Endothelial cell of umbilical vein (primary cell): Measurements from ENCODE around the gene GYS1. TPM values are rescaled to one million over a fixed set of nuclear protein-coding genes. Genes with fewer than 3 reads are reported as not detected.

Experiments
- BruUV-seq: library from RNA; stranded (reverse); fragments of 400-500 nt; replicated peaks from 2 replicates; lab custom pipeline; 2021; lab: Mats Ljungman, UMichigan
- CTCF ChIA-PET: fragments of 300-600, 350-600 bp; sonication (Branson Sonifier 250); formaldehyde crosslinking; loops from one replicate; lab custom pipeline; 2021; ENCODE audit warnings: antibody characterized with exemption, inconsistent platforms; lab: Charles Lee
- POLR2A ChIA-PET: fragments of 300-600, 350-600 bp; sonication (Branson Sonifier 250); formaldehyde crosslinking; loops from one replicate; lab custom pipeline; 2021; ENCODE audit warnings: antibody characterized with exemption, inconsistent platforms; lab: Charles Lee
- DNase-seq: peaks from one replicate; pipeline ENCODE4 v3.0.0-alpha.2; 2011; ENCODE audit warnings: low read depth, low spot score
- FAIRE-seq: peaks from 2 replicates; lab custom pipeline; 2011; peaks lifted over from hg19 to GRCh38; lab: Jason Lieb, UNC
- H2AFZ ChIP-seq: 2 replicates; pipeline ENCODE4 v1.6.0; 2012; ENCODE audit warnings: low read depth, low read length, control low read depth, inconsistent platforms
- H3K27ac ChIP-seq: 2 replicates; pipeline ENCODE4 v1.5.1; 2011; ENCODE audit warnings: low read depth, mild to moderate bottlenecking, control low read depth, low read length, moderate library complexity; ENCODE audit not compliant: insufficient read depth
- H3K27me3 ChIP-seq, 2 experiments: 2 replicates each; pipeline versions ENCODE4 v1.6.0 to v1.6.1; 2011; ENCODE audit warnings: low read length in 2 of 2, mixed read lengths in 1 of 2; ENCODE audit not compliant: control insufficient read depth in 2 of 2, insufficient read depth in 2 of 2
- H3K36me3 ChIP-seq, 2 experiments: 2 replicates in 1 of 2; 3 replicates in 1 of 2; pipeline ENCODE4 v1.5.1; 2011; ENCODE audit warnings: low read length in 2 of 2, mild to moderate bottlenecking in 1 of 2, moderate library complexity in 1 of 2; ENCODE audit not compliant: control insufficient read depth in 2 of 2, insufficient read depth in 2 of 2; ENCODE audit errors: extremely low read depth in 1 of 2
- H3K4me1 ChIP-seq: 3 replicates; pipeline ENCODE4 v1.5.1; 2011; ENCODE audit warnings: mild to moderate bottlenecking, low read length; ENCODE audit not compliant: control insufficient read depth, insufficient read depth; ENCODE audit errors: extremely low read depth
- H3K4me2 ChIP-seq: 2 replicates; pipeline ENCODE4 v1.6.1; 2011; ENCODE audit warnings: low read length, control low read depth, mixed read lengths; ENCODE audit not compliant: insufficient read depth
- H3K4me3 ChIP-seq, 3 experiments: fragments of 200-600 bp in 1 of 3; sonication (generic), shearing (Covaris generic) in 1 of 3; replicated peaks in 1 of 3; 2 replicates each; pipeline ENCODE4 v1.5.1; 2011 to 2016; ENCODE audit warnings: control low read depth in 3 of 3, low read length in 3 of 3, mild to moderate bottlenecking in 2 of 3, inconsistent platforms in 1 of 3, low read depth in 1 of 3, moderate library complexity in 1 of 3; ENCODE audit not compliant: insufficient read depth in 1 of 3
- H3K79me2 ChIP-seq: 2 replicates; pipeline ENCODE4 v1.6.0; 2012; ENCODE audit warnings: low read length, inconsistent platforms; ENCODE audit not compliant: control insufficient read depth, insufficient read depth
- H3K9ac ChIP-seq: replicated peaks from 2 replicates; pipeline ENCODE3; 2011; ENCODE audit warnings: low read length, control low read depth; ENCODE audit not compliant: insufficient read depth; ENCODE audit errors: extremely low read depth
- H3K9me1 ChIP-seq: replicated peaks from 3 replicates; pipeline ENCODE4 v1.6.0; 2011; ENCODE audit warnings: mild to moderate bottlenecking, low read length; ENCODE audit not compliant: control insufficient read depth, insufficient read depth; ENCODE audit errors: extremely low read depth
- H3K9me3 ChIP-seq: replicated peaks from 2 replicates; pipeline ENCODE4 v1.5.1; 2012; ENCODE audit warnings: low read length, inconsistent platforms; ENCODE audit not compliant: control insufficient read depth, insufficient read depth
- H4K20me1 ChIP-seq: replicated peaks from 2 replicates; pipeline ENCODE3; 2011; ENCODE audit warnings: mild to moderate bottlenecking, low read length; ENCODE audit not compliant: control insufficient read depth, insufficient read depth; ENCODE audit errors: extremely low read depth
- EZH2 ChIP-seq: IDR thresholded peaks from 2 replicates; pipeline ENCODE4 v1.6.1; 2012; ENCODE audit warnings: borderline replicate concordance, low read depth, mild to moderate bottlenecking, moderate library complexity, low read length, inconsistent platforms; ENCODE audit not compliant: severe bottlenecking
- FOS ChIP-seq: IDR thresholded peaks from 2 replicates; pipeline ENCODE4 v1.6.1; 2011; ENCODE audit warnings: mild to moderate bottlenecking, low read length, moderate library complexity, borderline replicate concordance; ENCODE audit not compliant: insufficient read depth
- GATA2 ChIP-seq: IDR thresholded peaks from 2 replicates; pipeline ENCODE4 v1.7.0; 2011; ENCODE audit warnings: low read depth, mild to moderate bottlenecking, moderate library complexity, mixed read lengths, low read length; ENCODE audit not compliant: insufficient read length, insufficient read depth
- JUN ChIP-seq: IDR thresholded peaks from 2 replicates; pipeline ENCODE4 v1.6.1; 2011; ENCODE audit warnings: borderline replicate concordance, low read depth; ENCODE audit not compliant: insufficient read length, insufficient read depth
- MAX ChIP-seq: IDR thresholded peaks from 2 replicates; pipeline ENCODE4 v1.6.1; 2011; ENCODE audit not compliant: insufficient read depth, insufficient read length
- MYC ChIP-seq: IDR thresholded peaks from one replicate; pipeline ENCODE4 v1.6.1; 2011; ENCODE audit warnings: mild to moderate bottlenecking, low read depth, low read length
- POLR2A ChIP-seq: IDR thresholded peaks from 2 replicates; pipeline ENCODE4 v1.6.1; 2012; ENCODE audit warnings: low read depth, mild to moderate bottlenecking, control low read depth, low read length
- POLR2AphosphoS5 ChIP-seq: IDR thresholded peaks from 2 replicates; pipeline ENCODE4 v1.6.1; 2012; ENCODE audit warnings: low read depth, mild to moderate bottlenecking, control low read depth, low read length, moderate library complexity; ENCODE audit not compliant: insufficient read depth
- dilution Hi-C: fragments of 300-500 bp; cut with MboI; formaldehyde crosslinking; loops from one replicate; pipeline ENCODE4 v1.15.0; 2019; ENCODE audit warnings: low sequenced_read_pairs; ENCODE audit not compliant: extremely low pct_ligation_motif_present
- intact Hi-C: fragments of 100-400 bp; cut with micrococcal nuclease; formaldehyde crosslinking; loops from one replicate; pipeline ENCODE4 v1.10.0; 2022
- polyA plus RNA-seq, 4 experiments: library from polyadenylated mRNA; depleted of rRNA in 3 of 4; stranded (reverse) in 3 of 4; unstranded in 1 of 4; fragments of >200 nt; gene quantifications; 2 replicates each; pipeline versions ENCODE4 v1.2.1 to v1.2.3, GENCODE V29; 2011 to 2012; ENCODE audit warnings: missing spikeins in 1 of 4
- total RNA-seq: library from RNA; stranded (reverse); gene quantifications from 2 replicates; pipeline ENCODE4 v1.2.3, GENCODE V29; 2021
- TF ChIP-seq, protein P1 (sequence below), 2 donors: IDR thresholded peaks; 1 replicate in 1 of 2; 2 replicates in 1 of 2; pipeline ENCODE4 v1.5.1; 2011; ENCODE audit warnings: low read length in 2 of 2, mild to moderate bottlenecking in 2 of 2, moderate library complexity in 2 of 2, control low read depth in 1 of 2, inconsistent platforms in 1 of 2, low read depth in 1 of 2; ENCODE audit not compliant: insufficient read depth in 1 of 2; ENCODE audit errors: extremely low read depth in 1 of 2

GYS1 gene
- total and polyA plus RNA-seq, 2 donors (not counting 3 experiments of a cell fraction or from before 2014, with no cell fraction given) = 39.0 to 58.9 TPM

DNA sequence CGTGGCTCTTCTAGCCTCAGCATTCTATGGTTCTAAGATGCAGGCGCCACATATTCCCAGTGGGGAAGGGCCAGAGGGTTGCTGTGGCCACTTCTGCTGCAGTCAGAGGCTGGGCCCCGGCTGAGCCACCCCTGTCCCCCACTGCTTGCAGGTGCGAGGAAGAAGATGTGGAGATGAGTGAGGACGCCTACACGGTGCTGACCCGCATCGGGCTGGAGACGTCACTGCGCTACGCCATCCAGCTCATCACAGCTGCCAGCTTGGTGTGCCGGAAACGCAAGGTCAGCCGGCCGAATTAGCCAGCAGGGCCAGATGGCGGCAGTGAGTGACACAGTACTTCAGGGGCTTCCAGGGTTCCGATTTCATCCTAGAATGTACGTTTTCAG lies 21.8 kb upstream of the GYS1 start:
- Histone ChIP-seq H3K27ac (no peak overlapping the region), H4K20me1 (no peaks in the 10 kb centered on the region), H3K4me1 (peaks cover 10% of the 10 kb centered on the region), H3K9ac (no peak overlapping the region), H3K9me3 (no peaks in the 10 kb centered on the region), H3K9me1 (no peaks in the 10 kb centered on the region), H3K4me3 (no peak overlapping the region), H3K27me3 (no peaks in the 10 kb centered on the region), H3K79me2 (no peaks in the 10 kb centered on the region), H3K4me2 (no peak overlapping the region), H2AFZ (no peak overlapping the region), H3K36me3 (peaks cover 0 to 30% of the 10 kb centered on the region in 2 experiments)
- dilution Hi-C loops = no loop called here
- intact Hi-C loops = no loop called here
- TF ChIP-seq POLR2A (no peak), MYC (no peak), JUN (no peak), FOS (no peak), MAX (no peak), POLR2AphosphoS5 (no peak), GATA2 (no peak), EZH2 (no peak)
- TF ChIP-seq, protein P1, sequence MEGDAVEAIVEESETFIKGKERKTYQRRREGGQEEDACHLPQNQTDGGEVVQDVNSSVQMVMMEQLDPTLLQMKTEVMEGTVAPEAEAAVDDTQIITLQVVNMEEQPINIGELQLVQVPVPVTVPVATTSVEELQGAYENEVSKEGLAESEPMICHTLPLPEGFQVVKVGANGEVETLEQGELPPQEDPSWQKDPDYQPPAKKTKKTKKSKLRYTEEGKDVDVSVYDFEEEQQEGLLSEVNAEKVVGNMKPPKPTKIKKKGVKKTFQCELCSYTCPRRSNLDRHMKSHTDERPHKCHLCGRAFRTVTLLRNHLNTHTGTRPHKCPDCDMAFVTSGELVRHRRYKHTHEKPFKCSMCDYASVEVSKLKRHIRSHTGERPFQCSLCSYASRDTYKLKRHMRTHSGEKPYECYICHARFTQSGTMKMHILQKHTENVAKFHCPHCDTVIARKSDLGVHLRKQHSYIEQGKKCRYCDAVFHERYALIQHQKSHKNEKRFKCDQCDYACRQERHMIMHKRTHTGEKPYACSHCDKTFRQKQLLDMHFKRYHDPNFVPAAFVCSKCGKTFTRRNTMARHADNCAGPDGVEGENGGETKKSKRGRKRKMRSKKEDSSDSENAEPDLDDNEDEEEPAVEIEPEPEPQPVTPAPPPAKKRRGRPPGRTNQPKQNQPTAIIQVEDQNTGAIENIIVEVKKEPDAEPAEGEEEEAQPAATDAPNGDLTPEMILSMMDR (IDR thresholded peaks at IDR 0.05; ENCODE audit: extremely low read depth in 1 of 2, insufficient read depth in 1 of 2, low read depth in 1 of 2, low read length in 2 of 2) = no peak
- DNase-seq = no peak
- CTCF ChIA-PET = no interaction called here
- POLR2A ChIA-PET = no interaction called here
- no peak for FAIRE-seq
- BruUV-seq = no TSS peak
